H54 (cell line): ENCODE measurements around the gene MFSD6.

ENCODE experiments used
- DNase-seq: peaks from one replicate; pipeline ENCODE4 v3.0.0; 2011; ENCODE audit warnings: low spot score, mixed read lengths; ENCODE audit not compliant: insufficient read length
- FAIRE-seq: peaks from 3 replicates; lab custom pipeline; 2011; peaks lifted over from hg19 to GRCh38; lab: Jason Lieb, UNC
- POLR2A ChIP-seq: IDR thresholded peaks from 2 replicates; pipeline ENCODE4 v1.6.1; 2011; ENCODE audit warnings: low read depth, mild to moderate bottlenecking, low read length

The MFSD6 gene

GRCh38 chr2:190517468-190517867 lies 109.3 kb downstream of the MFSD6 start:
- no peak for TF ChIP-seq POLR2A
- FAIRE-seq (no peak), DNase-seq (no peak)

DNA sequence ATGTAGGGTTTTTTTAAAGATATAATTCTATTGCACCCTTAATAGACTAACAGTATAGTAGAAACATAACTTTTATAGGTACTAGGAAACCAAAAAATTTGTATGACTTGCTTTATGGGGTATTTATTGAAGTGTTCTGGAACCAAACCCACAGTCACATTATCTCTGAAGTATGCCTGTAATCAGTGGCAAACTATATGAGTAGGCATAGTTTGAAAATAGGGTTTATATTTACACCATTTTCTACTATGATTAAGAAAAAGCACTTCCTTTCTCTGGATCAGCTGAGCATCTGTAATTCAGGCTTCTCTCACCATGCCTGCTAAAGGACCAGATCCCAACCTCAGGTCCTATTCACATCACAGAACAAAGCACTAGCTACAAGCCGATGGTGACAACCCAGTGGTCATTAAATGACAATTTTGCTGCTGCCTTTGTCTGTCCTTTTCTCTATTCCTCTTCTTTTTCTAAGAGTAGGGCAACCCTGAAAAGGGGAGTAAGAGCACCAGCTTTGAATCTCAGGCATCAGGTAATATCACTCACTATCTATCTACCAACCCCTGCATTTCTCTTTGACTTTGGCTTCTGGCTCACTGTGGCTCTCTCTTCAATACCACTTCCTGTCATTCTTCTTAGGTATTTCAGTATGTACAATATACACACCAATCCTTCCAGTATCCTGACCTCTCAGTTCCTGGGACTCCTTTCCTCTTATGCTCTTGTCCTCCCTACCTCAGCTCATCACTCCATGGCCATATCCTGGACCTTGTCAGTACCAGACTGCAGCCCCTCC lies 112.0 kb downstream of the MFSD6 start:
- no peak for FAIRE-seq
- DNase-seq, result no peak
- TF ChIP-seq POLR2A, result no peak

DNA sequence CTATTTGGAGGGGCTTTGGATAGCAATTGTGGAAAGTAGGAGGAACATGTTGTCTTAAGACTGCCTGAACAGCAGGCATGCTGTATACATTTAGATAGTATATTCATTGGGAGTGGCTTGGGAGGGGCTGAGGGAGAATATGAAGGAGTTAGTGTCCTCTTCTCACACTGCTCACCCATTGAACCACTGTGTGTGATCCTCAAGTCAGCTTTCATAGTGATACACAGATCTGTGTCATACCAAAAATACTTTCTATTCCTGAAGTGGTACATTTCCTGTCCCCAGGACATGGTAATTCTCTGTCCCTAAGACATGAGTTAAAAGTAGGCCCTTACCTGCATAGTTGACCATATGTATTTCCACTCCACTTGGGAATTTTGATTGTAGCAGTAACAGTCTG lies 116.8 kb downstream of the MFSD6 start:
- DNase-seq (no peak), FAIRE-seq (no peak)
- TF ChIP-seq POLR2A, result no peak

- DNase-seq, result no peak
- TF ChIP-seq POLR2A, result no peak
- no peak for FAIRE-seq
These were observed 118.1 kb downstream of the MFSD6 start for GRCh38 chr2:190526105-190526750.

GRCh38 chr2:190527214-190527613 lies 119.1 kb downstream of the MFSD6 start:
- DNase-seq (no peak), FAIRE-seq (no peak)
- TF ChIP-seq POLR2A, result no peak

DNA sequence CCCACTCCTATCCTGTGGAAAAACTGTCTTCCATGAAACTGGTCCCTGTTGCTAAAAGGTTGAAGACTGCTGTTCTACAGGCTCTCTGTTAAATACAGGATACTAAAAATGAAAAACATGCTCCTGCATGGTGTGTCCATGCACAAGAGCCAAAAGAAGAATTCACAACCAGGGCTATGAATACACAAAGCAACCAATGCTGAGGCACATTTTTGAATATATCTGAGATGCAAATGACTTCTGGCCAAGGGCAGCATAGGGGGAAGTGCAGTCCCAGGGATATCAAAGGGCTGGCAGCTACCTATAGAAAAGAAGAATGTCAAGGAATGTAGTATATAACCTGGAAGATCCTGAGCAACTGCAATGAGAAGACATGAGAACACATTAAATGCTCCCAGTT lies 119.8 kb downstream of the MFSD6 start:
- no peak for DNase-seq
- TF ChIP-seq POLR2A, result no peak
- no peak for FAIRE-seq

GRCh38 chr2:190528521-190529001 lies 120.4 kb downstream of the MFSD6 start:
- DNase-seq (no peak), FAIRE-seq (no peak)
- no peak for TF ChIP-seq POLR2A

DNA sequence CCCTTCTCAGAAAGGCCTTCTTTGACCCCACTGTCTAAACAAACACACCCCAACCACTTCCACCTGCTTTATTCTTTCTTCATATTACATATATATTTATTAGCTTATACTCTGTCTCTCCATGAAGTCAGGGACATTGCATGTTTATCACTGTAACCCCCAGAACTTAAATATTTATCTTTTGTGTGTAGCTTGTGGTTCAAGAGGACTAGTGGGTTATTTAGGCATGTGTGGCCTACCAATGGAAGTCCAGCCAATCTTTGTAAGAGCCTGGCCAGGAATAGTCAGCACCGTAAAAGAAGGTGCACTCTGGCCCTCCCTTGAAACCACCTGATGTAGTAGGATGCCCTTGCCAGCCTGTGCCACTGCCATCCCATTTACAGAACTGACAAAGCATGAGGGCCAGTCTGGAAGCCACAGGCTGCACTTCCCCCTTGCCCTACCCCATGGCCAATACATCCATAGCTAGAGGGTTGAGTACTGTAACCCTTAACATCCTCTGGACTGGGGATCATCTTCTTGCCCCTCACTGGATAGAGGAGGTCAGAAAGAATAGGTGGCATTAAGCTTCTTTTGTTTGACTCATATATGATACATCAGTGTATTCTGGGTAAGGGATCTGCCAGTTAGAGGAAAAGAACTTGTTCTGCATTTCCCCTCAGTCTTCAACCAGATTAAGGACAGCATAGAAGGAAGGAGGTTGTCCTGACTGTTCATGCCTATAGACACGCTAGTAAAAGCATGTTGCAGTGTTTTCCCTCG lies 121.5 kb downstream of the MFSD6 start:
- DNase-seq (no peak), FAIRE-seq (peak; percentile 52)
- no peak for TF ChIP-seq POLR2A

- no peak for TF ChIP-seq POLR2A
- FAIRE-seq (peak; percentile 52), DNase-seq (no peak)
These were observed 122.2 kb downstream of the MFSD6 start for GRCh38 chr2:190530248-190530900.

- no peak for TF ChIP-seq POLR2A
- DNase-seq (no peak), FAIRE-seq (no peak)
These were observed 124.4 kb downstream of the MFSD6 start for GRCh38 chr2:190532581-190532980.

GRCh38 chr2:190533175-190533967 lies 125.2 kb downstream of the MFSD6 start:
- no peak for TF ChIP-seq POLR2A
- FAIRE-seq (no peak), DNase-seq (no peak)

DNA sequence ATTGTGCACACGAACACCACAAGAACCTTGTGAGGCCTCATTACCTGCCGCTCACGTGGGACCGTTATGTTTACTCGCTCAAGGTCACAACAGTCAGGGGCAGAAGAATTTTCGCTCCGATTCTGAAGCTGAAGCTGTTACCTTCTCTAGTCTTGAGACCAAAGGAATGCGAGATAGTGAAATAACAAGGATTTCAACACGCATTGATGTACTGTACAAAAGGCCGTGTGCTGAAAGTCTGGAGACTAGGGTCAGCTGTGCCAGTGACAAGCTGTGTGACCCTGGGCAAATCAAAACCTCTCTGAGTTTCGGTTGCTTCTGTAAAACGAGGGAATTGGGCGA lies 125.8 kb downstream of the MFSD6 start:
- FAIRE-seq, result no peak
- no peak for DNase-seq
- no peak for TF ChIP-seq POLR2A
